HL-60 (cell line): ENCODE measurements around the gene KRT33A.

Experiments used
- GABPA ChIP-seq: IDR thresholded peaks from 2 replicates; pipeline ENCODE4 v1.6.1; 2012; ENCODE audit warnings: low read depth
- POLR2AphosphoS5 ChIP-seq: IDR thresholded peaks from 2 replicates; pipeline ENCODE4 v1.6.1; 2012; ENCODE audit warnings: low read depth
- SPI1 ChIP-seq: IDR thresholded peaks from 2 replicates; pipeline ENCODE4 v1.6.1; 2012; ENCODE audit warnings: low read depth, mild to moderate bottlenecking, borderline replicate concordance
- TF ChIP-seq, protein P1 (sequence below): IDR thresholded peaks from one replicate; pipeline ENCODE4 v1.5.1; 2011; ENCODE audit warnings: low read length, control low read depth, inconsistent platforms; ENCODE audit not compliant: insufficient read depth
- TF ChIP-seq, protein P2 (sequence below): IDR thresholded peaks from 2 replicates; pipeline ENCODE4 v1.6.1; 2012; ENCODE audit warnings: low read depth; ENCODE audit not compliant: insufficient replicate concordance

DNA sequence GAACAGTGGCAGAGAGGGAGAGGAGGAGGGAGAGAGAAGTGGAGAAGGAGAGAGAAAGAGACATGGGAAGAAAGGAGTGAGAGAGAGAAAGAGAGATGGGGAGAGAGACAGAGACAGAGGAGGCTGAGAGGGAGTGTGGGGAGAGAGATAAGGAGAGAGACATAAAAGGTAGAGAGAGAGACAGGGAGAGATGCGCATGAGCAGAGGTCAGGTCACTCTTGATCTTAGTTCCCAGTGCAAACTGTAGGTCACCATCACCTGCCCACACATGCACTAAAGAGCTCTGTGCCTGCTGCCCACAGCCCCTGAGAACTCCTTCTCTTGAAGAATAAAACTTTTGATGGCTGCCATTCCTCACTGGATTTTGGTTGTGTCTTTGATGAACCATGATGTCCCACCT is 14.9 kb downstream of the KRT33A start:
- TF ChIP-seq, protein P1, sequence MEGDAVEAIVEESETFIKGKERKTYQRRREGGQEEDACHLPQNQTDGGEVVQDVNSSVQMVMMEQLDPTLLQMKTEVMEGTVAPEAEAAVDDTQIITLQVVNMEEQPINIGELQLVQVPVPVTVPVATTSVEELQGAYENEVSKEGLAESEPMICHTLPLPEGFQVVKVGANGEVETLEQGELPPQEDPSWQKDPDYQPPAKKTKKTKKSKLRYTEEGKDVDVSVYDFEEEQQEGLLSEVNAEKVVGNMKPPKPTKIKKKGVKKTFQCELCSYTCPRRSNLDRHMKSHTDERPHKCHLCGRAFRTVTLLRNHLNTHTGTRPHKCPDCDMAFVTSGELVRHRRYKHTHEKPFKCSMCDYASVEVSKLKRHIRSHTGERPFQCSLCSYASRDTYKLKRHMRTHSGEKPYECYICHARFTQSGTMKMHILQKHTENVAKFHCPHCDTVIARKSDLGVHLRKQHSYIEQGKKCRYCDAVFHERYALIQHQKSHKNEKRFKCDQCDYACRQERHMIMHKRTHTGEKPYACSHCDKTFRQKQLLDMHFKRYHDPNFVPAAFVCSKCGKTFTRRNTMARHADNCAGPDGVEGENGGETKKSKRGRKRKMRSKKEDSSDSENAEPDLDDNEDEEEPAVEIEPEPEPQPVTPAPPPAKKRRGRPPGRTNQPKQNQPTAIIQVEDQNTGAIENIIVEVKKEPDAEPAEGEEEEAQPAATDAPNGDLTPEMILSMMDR: no peak
- TF ChIP-seq GABPA: no peak
- TF ChIP-seq, protein P2, sequence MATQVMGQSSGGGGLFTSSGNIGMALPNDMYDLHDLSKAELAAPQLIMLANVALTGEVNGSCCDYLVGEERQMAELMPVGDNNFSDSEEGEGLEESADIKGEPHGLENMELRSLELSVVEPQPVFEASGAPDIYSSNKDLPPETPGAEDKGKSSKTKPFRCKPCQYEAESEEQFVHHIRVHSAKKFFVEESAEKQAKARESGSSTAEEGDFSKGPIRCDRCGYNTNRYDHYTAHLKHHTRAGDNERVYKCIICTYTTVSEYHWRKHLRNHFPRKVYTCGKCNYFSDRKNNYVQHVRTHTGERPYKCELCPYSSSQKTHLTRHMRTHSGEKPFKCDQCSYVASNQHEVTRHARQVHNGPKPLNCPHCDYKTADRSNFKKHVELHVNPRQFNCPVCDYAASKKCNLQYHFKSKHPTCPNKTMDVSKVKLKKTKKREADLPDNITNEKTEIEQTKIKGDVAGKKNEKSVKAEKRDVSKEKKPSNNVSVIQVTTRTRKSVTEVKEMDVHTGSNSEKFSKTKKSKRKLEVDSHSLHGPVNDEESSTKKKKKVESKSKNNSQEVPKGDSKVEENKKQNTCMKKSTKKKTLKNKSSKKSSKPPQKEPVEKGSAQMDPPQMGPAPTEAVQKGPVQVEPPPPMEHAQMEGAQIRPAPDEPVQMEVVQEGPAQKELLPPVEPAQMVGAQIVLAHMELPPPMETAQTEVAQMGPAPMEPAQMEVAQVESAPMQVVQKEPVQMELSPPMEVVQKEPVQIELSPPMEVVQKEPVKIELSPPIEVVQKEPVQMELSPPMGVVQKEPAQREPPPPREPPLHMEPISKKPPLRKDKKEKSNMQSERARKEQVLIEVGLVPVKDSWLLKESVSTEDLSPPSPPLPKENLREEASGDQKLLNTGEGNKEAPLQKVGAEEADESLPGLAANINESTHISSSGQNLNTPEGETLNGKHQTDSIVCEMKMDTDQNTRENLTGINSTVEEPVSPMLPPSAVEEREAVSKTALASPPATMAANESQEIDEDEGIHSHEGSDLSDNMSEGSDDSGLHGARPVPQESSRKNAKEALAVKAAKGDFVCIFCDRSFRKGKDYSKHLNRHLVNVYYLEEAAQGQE: no peak
- no peak for TF ChIP-seq SPI1
- no peak for TF ChIP-seq POLR2AphosphoS5
